B cell (primary cell): Measurements from ENCODE around the gene EFNA2. TPM values are rescaled to one million over a fixed set of nuclear protein-coding genes. Genes with fewer than 3 reads are reported as not detected.
A peak's percentile ranks its signal among the peaks of the same experiment; 100 is the strongest.

Experiments
- ATAC-seq: fragments of 200-7000 bp; cut with Tn5 transposase; one replicate; pipeline ENCODE4 v1.10.0; 2021; ENCODE audit warnings: low read depth, mild to moderate bottlenecking, moderate number of reproducible peaks, moderate library complexity
- CTCF ChIA-PET: fragments of 350-600 bp; sonication (Branson Sonifier 250); formaldehyde crosslinking; loops from one replicate; lab custom pipeline; 2021; ENCODE audit warnings: antibody characterized with exemption, inconsistent platforms; lab: Charles Lee
- POLR2A ChIA-PET: fragments of 350-600 bp; sonication (Branson Sonifier 250); formaldehyde crosslinking; loops from one replicate; lab custom pipeline; 2021; ENCODE audit warnings: antibody characterized with exemption; lab: Charles Lee
- DNase-seq: peaks from one replicate; pipeline ENCODE4 v3.0.0; 2013
- H2AFZ ChIP-seq: 2 replicates; pipeline ENCODE4 v1.6.1; 2012; ENCODE audit warnings: mild to moderate bottlenecking, low read depth, low read length; ENCODE audit not compliant: insufficient read depth, poor library complexity, severe bottlenecking
- H3K27ac ChIP-seq, 2 donors: 1 replicate in 1 of 2; 2 replicates in 1 of 2; pipeline ENCODE4 v1.5.1; 2012 to 2013; ENCODE audit warnings: low read length in 2 of 2, mild to moderate bottlenecking in 2 of 2, moderate library complexity in 1 of 2
- H3K27me3 ChIP-seq, 4 experiments: fragments of 200-600 bp in 1 of 4; sonication (generic) in 1 of 4; replicated peaks in 1 of 4; 1 replicate in 2 of 4; 2 replicates in 2 of 4; pipeline versions ENCODE4 v1.6.1 to v1.7.0; 2013 to 2016; ENCODE audit warnings: low read length in 3 of 4, mild to moderate bottlenecking in 2 of 4, mixed read lengths in 1 of 4, moderate library complexity in 1 of 4; ENCODE audit not compliant: insufficient read depth in 4 of 4, control insufficient read depth in 3 of 4; ENCODE audit errors: control extremely low read depth in 1 of 4
- H3K36me3 ChIP-seq, 2 experiments: replicated peaks in 1 of 2; 1 replicate in 1 of 2; 2 replicates in 1 of 2; pipeline versions ENCODE4 v1.6.1 to v1.7.1; 2013; ENCODE audit warnings: low read length in 1 of 2; ENCODE audit not compliant: insufficient read depth in 2 of 2, control insufficient read depth in 1 of 2; ENCODE audit errors: control extremely low read depth in 1 of 2, extremely low read depth in 1 of 2
- H3K4me1 ChIP-seq, 2 donors: fragments of 200-600 bp in 1 of 2; sonication (generic) in 1 of 2; 1 replicate in 1 of 2; 2 replicates in 1 of 2; pipeline versions ENCODE4 v1.5.1 to v1.6.1; 2013 to 2017; ENCODE audit warnings: low read length in 2 of 2; ENCODE audit not compliant: control insufficient read depth in 2 of 2, insufficient read depth in 2 of 2
- H3K4me2 ChIP-seq: replicated peaks from 2 replicates; pipeline ENCODE3; 2012; ENCODE audit warnings: mild to moderate bottlenecking, low read depth, low read length; ENCODE audit not compliant: poor library complexity, severe bottlenecking
- H3K4me3 ChIP-seq, 5 experiments: fragments of 200-600 bp in 1 of 5; sonication (generic) in 1 of 5; 1 replicate in 3 of 5; 2 replicates in 2 of 5; pipeline versions ENCODE4 v1.5.1 to v1.7.0; 2011 to 2016; ENCODE audit warnings: low read length in 4 of 5, mild to moderate bottlenecking in 4 of 5, low read depth in 2 of 5, control low read depth in 1 of 5, moderate library complexity in 1 of 5; ENCODE audit not compliant: insufficient read depth in 1 of 5; ENCODE audit errors: control extremely low read depth in 1 of 5, extremely low read depth in 1 of 5
- H3K79me2 ChIP-seq: fragments of 200-600 bp; sonication (generic); one replicate; pipeline ENCODE4 v1.6.0; 2016; ENCODE audit warnings: low read length; ENCODE audit not compliant: control insufficient read depth, insufficient read depth
- H3K9ac ChIP-seq: fragments of 200-600 bp; sonication (generic); 2 replicates; pipeline ENCODE4 v1.6.1; 2017; ENCODE audit warnings: mild to moderate bottlenecking, low read length, moderate library complexity
- H3K9me3 ChIP-seq, 3 donors: one replicate each; pipeline versions ENCODE4 v1.6.1 to v1.7.1; 2013; ENCODE audit warnings: low read length in 2 of 3; ENCODE audit not compliant: control insufficient read depth in 2 of 3, insufficient read depth in 1 of 3; ENCODE audit errors: control extremely low read depth in 1 of 3
- H4K20me1 ChIP-seq: 2 replicates; pipeline ENCODE4 v1.6.0; 2012; ENCODE audit warnings: mild to moderate bottlenecking, low read length; ENCODE audit not compliant: insufficient read depth, control insufficient read depth, poor library complexity, severe bottlenecking
- H3K27ac Mint-ChIP-seq: one replicate; pipeline ENCODE4 v1.8.0; 2021; ENCODE audit warnings: mixed read lengths
- H3K27me3 Mint-ChIP-seq: one replicate; pipeline ENCODE4 v1.8.0; 2021; ENCODE audit warnings: mixed read lengths
- H3K4me1 Mint-ChIP-seq: one replicate; pipeline ENCODE4 v1.8.0; 2021; ENCODE audit warnings: mixed read lengths
- H3K4me3 Mint-ChIP-seq: one replicate; pipeline ENCODE4 v1.8.0; 2021; ENCODE audit warnings: mixed read lengths
- H3K9me3 Mint-ChIP-seq: one replicate; pipeline ENCODE4 v1.8.0; 2022; ENCODE audit warnings: mixed read lengths; ENCODE audit not compliant: insufficient read depth
- CTCF ChIP-seq: fragments of 200-600 bp; IDR thresholded peaks from one replicate; pipeline ENCODE4 v1.8.0; 2022; ENCODE audit warnings: antibody characterized with exemption, mild to moderate bottlenecking
- EZH2 ChIP-seq: IDR thresholded peaks from 2 replicates; pipeline ENCODE4 v1.6.1; 2012; ENCODE audit warnings: borderline replicate concordance, low read depth, mild to moderate bottlenecking, moderate library complexity, low read length; ENCODE audit not compliant: insufficient read depth, poor library complexity, severe bottlenecking
- WGBS: methylation state at CpG from one replicate; pipeline ENCODE4 v1.1.5; 2013; ENCODE audit warnings: missing lambda C conversion rate; ENCODE audit not compliant: insufficient coverage; 5-methylcytosine and 5-hydroxymethylcytosine counted together
- intact Hi-C: fragments of 100-400 bp; cut with micrococcal nuclease; formaldehyde crosslinking; loops from one replicate; pipeline ENCODE4 v1.10.0; 2022
- polyA plus RNA-seq: library from polyadenylated mRNA; depleted of rRNA; stranded (reverse); fragments of >200 nt; gene quantifications from 2 replicates; pipeline ENCODE4 v1.2.3, GENCODE V29; 2012
- total RNA-seq, 2 donors: library from RNA; stranded (reverse); fragments of 120-200 nt in 1 of 2; gene quantifications; 1 replicate in 1 of 2; 2 replicates in 1 of 2; pipeline versions ENCODE4 v1.2.3 to v1.2.4, GENCODE V29; 2013 to 2022

EFNA2 gene
- total and polyA plus RNA-seq, 2 donors (not counting 1 experiment from before 2014, with no cell fraction given), result not detected

- Histone ChIP-seq H2AFZ (peak overlapping the region; percentile 46), H3K4me1 (peaks cover 31 to 56% of the 10 kb centered on the region in 2 donors), H3K4me3 (peak overlapping the region in 4 of 5 experiments; percentile 62 to 95 (median 67)), H3K79me2 (peaks cover 39% of the 10 kb centered on the region), H3K27me3 (no peaks in the 10 kb centered on the region), H4K20me1 (peaks cover 42% of the 10 kb centered on the region), H3K9ac (peak overlapping the region; percentile 88), H3K9me3 (no peaks in the 10 kb centered on the region), H3K36me3 (peaks cover 0 to 17% of the 10 kb centered on the region in 2 experiments), H3K4me2 (peak overlapping the region; percentile 99), H3K27ac (peak overlapping the region; percentile 84 to 94)
- peaks cover 26% of the 10 kb centered on the region for H3K4me1 Mint-ChIP-seq
- no peaks in the 10 kb centered on the region for H3K27me3 Mint-ChIP-seq
- DNase-seq (peak; percentile 92), ATAC-seq (peak; percentile 21)
- TF ChIP-seq CTCF (peak; percentile 76), EZH2 (no peak)
- ChIA-PET POLR2A (interaction anchor here (0.6 to 2.5 kb wide), 4 partner anchors 10 to 20 kb away, joined by 3 to 33 read pairs (median 6); partner anchors contain the start of gene CIRBP), CTCF (interaction anchor here (0.7 to 2.3 kb wide), 2 partner anchors 9 to 18 kb away, joined by 3 to 31 read pairs; no protein-coding TSS in a partner anchor)
- WGBS, result under 1% methylated on average over 71 of the region's 74 CpGs
- intact Hi-C loops, result loop anchor here (1.0 to 10.0 kb wide), 5 partner anchors 12 to 1936 kb away; partner anchors contain the start of genes CNN2, NCLN, RNU6-2 and TMEM259
- no peaks in the 10 kb centered on the region for H3K9me3 Mint-ChIP-seq
- peak overlapping the region; percentile 86 for H3K4me3 Mint-ChIP-seq
- peak overlapping the region; percentile 91 for H3K27ac Mint-ChIP-seq
Measured at GRCh38 chr19:1248786-1249297, 36.8 kb upstream of the EFNA2 start.
